Stimulated activated CD8-positive, alpha-beta memory T cell treated with anti-CD3 and anti-CD28 coated beads, Interleukin-4, amount 100 ng/mL, for 24 hours (primary cell): Measurements from ENCODE around the gene POMT2.
"Not testable (repeated sequence)": the region's sequence is repeated elsewhere in the genome, so short reads cannot be mapped to it uniquely, and the experiment has no call there.

Experiments
- DNase-seq: peaks from one replicate; pipeline ENCODE4 v3.0.0-alpha.2; 2020; ENCODE audit warnings: low read depth

POMT2 gene

GRCh38 chr14:77320238-77320935, at the start of gene POMT2:
TSS of gene POMT2 (minus strand) at chr14:77320883. CDS start at chr14:77320681, 202 bp downstream.
- peak; percentile 87 for DNase-seq

DNA sequence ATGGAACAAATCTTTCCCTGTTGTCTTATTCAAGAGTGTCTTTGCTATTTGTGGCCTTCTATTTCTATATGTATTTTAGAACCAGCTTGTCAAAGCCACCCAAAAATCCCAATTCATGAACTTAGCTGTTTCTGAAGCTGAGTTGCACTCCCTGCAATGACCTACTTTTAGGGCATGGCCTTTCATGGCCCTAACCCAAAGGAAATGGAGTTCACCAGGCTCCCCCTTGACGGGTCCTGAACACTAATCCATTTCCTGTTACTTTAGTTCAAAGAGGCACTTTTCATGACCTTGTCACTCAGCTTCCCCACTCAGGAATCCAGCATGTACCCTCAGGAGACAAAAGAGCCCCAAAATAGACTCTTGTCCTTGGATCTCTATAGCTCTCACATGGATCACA, 48.6 kb upstream of the POMT2 start:
- no peak for DNase-seq

DNA sequence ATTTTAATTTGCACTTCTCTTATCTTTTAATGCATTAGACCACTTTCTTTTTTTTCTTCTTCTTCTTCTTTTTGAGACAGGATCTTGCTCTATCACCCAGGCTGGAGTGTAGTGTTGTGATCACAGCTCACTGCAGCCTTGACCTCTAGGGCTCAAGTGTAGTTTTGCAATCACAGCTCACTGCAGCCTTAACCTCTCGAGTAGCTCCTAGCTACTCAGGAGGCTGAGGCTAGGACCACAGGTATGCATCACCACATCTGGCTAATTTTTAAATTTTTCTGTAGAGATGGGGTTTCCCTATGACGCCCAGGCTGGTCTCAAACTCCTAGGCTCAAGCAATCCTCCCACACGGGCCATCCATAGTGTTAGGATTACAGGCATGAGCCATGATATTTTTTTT, 43.5 kb upstream of the POMT2 start:
- no peak for DNase-seq

DNA sequence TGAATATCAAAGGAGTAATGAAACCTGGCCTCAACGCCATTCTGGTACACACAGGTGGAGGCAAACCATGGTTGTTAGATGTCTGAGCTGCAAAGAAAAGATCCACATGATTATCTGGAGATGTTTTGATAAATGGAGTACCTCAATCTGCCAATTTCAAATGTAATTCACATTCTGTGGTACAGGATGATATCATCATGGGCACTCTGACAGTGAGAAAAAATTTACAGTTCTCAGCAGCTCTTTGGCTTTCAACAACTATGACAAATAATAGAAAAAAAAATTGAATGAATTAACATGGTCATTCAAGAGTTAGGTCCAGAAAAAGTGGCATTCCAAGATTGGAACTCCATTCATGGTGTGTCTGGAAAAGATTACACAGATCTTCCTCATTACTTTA, 38.9 kb upstream of the POMT2 start:
- no peak for DNase-seq

DNA sequence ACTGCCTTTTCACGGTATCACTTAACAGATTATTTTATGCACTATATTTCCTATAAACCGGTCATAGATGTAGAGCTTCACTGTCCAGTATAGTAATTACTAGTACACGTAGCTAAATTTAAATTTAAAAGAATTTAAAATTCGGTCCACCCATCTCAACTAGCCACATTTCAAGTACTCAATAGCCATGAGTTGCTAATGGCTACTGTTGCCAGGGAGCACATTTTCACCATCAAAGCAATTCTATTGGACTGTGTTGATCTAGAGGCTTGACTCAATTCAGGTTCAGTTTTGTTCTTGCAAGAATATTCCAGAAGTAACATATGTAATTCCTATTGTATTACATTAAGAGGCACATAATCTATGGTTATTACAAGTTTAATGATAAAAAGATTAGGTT, 36.2 kb upstream of the POMT2 start:
- no peak for DNase-seq

- no peak for DNase-seq
Measured at GRCh38 chr14:77355811-77356210, 35.1 kb upstream of the POMT2 start.

- no peak for DNase-seq
Measured at GRCh38 chr14:77353469-77354141, 32.9 kb upstream of the POMT2 start.

DNA sequence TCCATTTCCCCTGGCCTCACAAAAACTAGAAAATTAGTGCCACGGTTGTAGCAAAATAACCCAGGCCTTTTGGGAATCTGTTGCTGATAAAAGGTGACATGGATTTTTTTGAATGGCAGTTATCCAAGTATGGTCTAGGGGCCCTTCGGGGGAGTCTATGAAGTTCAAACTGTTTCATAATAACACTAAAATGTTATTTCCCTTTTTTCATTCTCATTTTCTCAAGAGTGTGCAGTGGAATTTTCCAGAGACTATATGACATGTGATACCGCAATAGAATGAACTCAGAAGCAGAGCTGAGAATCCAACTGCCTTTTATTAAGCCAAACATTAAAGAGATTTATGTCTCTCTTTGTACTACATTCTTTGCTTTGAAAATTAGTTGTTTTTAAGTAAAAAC, 27.1 kb upstream of the POMT2 start:
- no peak for DNase-seq

- no peak for DNase-seq
Measured at GRCh38 chr14:77346495-77346894, 25.8 kb upstream of the POMT2 start.

DNA sequence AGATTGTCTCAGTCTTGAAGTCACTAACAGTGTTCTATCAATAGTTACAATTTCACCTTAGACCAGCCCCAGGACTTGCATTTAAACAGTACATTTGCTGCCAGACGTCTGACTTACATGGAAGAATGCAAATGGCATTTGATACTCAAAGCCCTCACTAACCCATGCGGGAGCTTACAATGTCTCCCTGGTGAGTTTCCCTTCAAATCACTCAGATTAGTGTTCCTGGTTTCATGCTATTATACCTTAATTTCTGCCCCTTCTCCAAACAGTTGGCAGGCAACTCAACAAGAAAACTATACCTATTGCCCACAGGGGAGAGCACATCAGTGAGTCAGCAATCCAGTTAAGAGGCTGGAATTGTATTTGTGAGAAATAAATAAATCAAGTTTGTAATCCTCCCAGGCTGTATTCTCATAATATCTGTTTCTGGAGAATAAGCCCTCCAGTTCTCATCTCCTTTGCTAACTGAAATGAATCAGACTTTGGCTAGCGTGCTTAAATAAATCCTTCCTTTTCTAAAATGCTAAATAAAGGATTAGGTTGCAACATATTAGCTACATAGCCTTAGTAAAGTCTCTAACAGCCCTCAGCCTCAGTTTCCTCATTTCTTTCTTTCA, 23.8 kb upstream of the POMT2 start:
- no peak for DNase-seq

DNA sequence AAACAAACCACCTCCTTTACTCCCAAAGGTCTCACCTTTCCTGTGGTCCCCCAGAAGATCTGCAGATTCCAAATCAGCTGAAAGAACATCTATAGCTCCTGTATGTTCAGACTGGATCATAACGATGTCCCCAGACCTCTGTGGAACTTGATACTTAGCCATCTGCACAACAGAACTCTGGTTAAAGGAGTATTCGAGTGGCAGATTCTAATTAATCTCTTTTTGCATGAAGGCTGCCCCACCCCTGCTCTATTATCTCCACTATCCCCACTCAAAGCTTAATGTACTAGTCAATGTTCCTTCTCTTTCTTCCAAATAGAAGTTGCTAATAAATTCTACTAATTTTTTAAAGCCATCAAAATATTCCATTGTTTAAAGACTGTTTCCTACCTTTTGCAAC, 23.0 kb upstream of the POMT2 start:
- no peak for DNase-seq

- DNase-seq: no peak
Measured at GRCh38 chr14:77342726-77343397, 22.2 kb upstream of the POMT2 start.

DNA sequence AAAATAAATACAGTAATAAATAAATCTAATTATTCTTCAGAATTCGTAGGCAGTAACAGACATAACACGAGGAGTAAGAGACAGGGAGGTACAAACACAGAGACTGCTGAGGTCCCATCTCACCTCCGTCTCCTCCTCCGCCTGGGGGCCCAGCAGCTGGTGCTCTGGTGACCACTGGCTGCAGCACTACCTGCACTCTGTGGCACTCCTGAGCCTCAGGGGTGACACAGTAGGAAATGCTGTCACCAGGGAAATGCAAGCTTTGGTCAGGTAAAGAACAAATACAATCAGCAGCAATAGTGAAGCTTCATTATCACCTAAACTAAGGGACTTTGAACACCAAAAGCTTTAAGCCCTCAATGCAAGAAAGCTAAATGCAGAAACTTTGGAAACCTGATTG, 19.7 kb upstream of the POMT2 start:
- no peak for DNase-seq

GRCh38 chr14:77339407-77339806, 18.7 kb upstream of the POMT2 start:
- no peak for DNase-seq

GRCh38 chr14:77338302-77338701, 17.6 kb upstream of the POMT2 start:
- no peak for DNase-seq

DNA sequence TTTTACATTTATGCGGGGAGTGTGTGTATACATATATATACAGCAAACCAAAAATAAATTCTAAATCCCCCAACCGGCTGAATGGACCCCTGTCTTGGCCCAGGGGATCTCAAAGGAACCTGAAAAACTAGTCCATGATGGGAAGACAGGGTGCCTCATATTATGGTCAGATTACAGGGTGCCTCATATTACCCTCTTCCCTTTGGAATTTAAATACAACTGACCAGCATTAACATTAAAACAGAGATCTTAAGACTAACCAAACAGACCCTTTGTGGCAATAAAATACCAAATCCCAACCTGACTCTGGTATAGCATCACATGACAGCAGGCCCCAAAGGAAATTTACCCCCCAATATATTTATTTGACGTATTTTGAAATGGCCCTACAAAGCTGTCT, 17.2 kb upstream of the POMT2 start:
- no peak for DNase-seq

GRCh38 chr14:77337255-77337654, 16.6 kb upstream of the POMT2 start:
- not testable (repeated sequence) for DNase-seq

- no peak for DNase-seq
Measured at GRCh38 chr14:77335576-77335975, 14.9 kb upstream of the POMT2 start.

- DNase-seq: no peak
Measured at GRCh38 chr14:77329872-77330271, 9.2 kb upstream of the POMT2 start.

DNA sequence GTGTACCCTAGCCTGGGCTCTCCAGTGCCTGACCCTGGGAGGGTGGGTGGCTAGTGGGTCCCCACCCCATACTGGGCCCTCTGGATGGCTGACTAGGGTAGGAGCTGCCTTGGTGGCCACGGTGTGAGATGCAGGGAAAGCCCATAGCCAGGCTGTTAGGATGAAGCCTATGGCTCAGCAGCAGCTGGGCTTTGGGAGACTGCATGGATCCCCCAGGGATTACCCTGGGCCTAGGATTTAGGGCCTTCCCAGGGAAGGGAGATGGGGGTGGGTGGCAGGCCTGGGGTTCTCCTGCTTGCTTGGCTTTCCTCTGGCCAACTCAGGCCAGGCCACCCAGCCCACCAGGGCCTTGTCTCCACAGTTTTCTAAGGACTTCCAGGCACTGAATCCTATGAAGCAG, 6.4 kb upstream of the POMT2 start:
- DNase-seq: no peak

DNA sequence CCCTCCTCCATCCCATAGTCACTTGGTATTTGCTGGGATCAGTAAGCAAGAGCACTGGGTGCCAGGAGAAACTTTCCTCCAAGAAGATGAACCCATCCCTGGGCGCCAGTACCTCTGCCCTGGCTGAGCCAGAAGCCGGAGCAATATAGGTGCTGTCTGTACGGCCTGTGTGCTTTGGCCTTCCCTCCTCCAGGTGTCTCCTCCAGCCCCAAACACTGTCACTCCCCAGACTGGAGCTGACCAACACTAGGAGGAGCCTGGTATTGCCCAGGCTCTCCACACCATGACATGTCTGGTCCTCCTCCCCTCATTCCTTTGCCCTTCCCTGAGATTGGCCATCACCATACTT, 5.0 kb upstream of the POMT2 start:
- no peak for DNase-seq

- no peak for DNase-seq
Measured at GRCh38 chr14:77324816-77325745, 4.4 kb upstream of the POMT2 start.
